Activated CD8-positive, alpha-beta memory T cell treated with anti-CD3 and anti-CD28 coated beads, Interleukin-2, amount 50 U/mL, for 24 hours (primary cell): Measurements from ENCODE around the gene NAB2.

Experiments
- DNase-seq: peaks from one replicate; pipeline ENCODE4 v3.0.0-alpha.2; 2020; ENCODE audit errors: extremely low read depth

NAB2 gene

DNA sequence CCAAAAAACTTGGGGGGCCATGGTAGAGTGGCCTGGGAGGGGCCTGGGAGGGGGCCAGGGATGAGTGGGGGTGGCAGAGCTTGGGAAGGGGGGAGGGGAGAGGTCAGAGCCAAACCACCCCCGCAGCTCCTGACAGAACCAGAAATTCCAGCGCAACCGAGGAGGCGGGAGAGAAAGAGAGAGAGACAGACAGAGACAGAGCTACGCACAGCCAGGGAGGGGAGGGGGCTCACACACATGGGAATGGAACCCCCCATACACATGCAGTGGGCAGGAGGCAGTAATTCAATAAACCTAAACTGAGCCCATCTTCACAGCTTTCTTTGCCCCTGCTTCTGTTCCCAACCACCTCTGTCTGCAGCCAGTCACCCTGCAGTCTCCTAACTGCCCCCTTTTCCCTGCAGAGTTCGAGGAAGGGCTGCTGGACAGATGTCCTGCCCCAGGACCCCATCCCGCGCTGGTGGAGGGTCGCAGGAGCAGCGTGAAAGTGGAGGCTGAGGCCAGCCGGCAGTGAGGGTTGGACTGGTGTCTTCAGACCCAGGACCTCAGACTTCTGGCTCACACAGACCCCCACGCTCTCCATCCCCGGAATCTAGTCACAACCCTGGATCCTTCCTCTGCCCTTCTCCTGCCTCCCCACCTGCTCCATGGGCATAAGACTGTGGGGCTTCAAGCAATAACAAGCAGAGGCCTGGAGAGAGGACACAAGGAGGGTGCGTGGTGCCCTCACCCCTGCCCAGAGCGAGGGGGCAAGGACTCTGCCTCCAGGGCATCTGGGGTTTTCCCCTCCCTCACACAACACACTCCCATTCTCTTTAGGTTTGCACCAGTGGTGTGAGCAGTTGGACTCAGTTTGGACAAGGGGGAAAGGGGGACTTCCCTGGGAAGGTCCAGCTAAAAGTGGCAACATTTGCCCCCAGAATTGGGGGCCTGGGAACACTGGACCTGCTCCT lies 5.6 kb downstream of the NAB2 start:
- DNase-seq, result no peak

DNA sequence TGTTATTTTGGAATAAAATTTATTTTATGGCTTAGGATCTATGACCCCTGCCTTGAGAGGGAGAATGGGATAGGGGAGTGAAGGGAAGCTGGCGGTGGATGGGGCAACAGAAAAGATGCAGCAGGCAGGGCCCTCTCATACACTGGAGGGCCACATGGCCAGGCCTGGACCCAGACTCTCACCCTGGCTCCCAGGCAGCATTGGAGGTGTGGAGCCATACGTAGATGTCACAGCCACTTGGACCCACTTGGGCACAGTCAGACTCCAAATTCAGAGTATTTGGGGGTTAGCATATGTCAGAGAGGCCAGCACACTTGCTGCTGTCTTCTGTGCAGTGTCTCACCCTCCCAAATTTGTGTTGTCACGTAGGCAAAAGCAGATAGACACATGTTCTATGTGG lies 6.5 kb downstream of the NAB2 start:
- DNase-seq, result no peak

DNA sequence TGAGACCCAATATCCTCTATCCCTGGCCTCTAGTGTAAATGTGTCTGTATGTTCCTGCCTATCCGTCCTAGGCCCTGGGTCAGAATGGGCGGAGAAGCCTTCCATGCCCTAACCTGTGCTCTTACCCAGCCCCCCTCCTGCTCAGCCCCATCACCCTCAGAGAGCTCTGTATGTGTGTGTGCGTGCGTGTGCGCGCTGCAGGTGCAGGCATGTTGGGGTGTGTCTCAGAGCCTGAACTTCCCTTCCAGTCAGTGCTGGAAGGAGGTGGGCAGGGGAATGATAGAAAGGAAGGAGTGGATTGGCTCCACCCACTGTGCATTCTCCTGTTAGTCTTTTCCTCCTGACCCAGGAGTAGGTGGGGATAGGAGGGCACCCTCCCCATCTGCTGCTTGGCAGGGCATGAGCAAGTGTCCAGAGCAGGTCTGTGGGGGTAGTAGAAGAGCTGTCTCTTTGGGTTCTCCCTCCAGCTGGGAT lies 7.2 kb downstream of the NAB2 start:
- DNase-seq, result no peak

DNA sequence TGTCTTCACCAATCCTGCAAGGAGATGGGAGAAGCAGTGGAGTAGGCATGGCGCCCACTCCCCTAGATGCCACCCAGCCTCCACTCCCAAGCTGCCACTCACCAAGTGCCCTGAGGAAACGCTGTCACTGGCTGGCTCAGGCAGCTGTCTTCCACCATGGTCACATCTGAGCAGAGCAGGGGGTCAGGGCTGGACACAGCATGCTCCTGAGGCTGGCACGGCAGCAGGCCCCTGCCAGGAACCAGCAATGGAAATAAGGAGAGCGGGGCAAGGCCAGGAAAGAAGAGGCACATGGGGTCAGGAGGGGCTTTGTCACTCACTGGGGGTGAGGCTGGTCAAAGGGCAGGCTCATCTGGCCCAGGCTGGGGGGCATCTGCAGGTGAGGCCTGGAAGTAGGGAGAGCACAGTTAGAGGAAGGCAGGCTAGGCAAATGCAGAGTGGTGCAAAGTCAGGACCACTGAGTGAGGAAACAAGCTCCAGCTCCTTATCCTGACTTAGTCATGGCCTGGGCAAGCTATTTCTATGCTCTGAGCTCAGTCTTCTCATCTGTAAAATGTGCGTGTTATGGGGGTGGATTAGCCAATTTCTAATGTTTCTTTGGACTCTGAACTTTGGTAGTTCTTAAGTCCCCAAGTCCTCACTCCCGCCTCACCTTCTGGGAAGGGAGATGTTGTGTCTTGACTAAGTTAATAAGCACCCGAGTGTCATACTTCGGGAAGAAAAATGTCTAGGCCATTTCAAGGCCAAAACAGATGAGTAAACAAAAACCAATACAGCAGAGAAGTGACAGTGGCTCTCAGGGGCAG lies 8.0 kb downstream of the NAB2 start:
- no peak for DNase-seq

GRCh38 chr12:57097554-57097835 lies 8.6 kb downstream of the NAB2 start:
- DNase-seq, result no peak

- DNase-seq, result no peak
Measured at GRCh38 chr12:57098546-57098945, 9.6 kb downstream of the NAB2 start.

- no peak for DNase-seq
Measured at GRCh38 chr12:57099047-57099714, 10.3 kb downstream of the NAB2 start.

DNA sequence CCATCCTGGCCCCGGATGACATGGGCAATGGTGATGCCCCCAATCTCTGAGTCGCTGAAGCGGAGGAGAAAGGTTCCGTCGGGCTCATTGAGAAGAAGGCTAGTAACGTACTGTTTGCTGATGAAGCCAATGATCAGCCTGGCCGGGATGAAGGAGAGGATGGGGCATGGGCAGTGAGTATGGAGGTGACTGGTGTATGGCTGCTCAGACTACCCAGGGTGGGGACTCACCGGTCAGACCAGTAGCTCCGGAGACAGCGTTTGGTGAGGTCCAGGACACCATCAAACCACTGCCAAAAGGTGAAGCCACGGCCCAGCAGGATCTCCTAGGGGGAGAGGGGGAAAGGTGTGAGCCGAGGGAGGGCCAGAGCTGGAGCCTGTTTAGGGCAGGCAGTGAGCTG lies 10.9 kb downstream of the NAB2 start:
- no peak for DNase-seq

DNA sequence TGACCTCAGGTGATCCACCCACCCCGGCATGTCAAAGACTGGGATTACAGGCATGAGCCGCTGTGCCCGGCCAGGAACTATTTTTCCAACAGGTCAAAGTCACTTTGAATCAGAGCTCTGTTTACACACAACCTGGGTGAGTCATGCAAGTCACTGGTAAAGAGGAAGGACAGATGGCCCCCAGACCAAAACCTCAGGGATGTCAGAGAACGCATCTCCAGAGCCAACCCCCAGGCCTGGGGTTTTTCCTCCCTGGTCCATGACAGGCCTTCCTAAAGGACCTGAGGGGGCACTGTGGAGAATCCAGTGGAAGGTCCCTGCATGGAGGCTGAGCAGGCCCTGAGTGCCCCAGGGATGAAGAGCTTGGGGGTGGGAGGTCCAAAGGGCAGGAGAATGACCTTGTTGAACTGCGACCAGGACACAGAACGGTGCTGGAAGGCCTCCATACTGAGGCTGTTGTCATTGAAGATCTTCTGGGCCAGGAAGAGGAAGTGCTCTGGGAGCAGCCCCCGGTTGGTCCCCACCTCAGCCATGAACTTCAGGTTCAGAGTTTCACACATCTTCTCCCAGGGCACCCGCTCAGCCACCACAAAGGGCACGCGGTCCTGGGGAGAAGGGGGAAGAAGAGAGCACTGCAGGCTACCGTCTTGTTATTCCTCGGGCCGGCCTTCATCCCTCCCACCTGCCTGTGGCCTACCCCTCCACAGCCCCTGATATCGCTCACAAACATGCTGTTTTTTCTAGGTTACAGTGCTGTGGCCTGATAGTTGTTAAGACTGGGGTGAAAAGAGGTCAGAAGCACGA lies 13.2 kb downstream of the NAB2 start:
- DNase-seq, result no peak

GRCh38 chr12:57103856-57104255 lies 14.9 kb downstream of the NAB2 start:
- no peak for DNase-seq

DNA sequence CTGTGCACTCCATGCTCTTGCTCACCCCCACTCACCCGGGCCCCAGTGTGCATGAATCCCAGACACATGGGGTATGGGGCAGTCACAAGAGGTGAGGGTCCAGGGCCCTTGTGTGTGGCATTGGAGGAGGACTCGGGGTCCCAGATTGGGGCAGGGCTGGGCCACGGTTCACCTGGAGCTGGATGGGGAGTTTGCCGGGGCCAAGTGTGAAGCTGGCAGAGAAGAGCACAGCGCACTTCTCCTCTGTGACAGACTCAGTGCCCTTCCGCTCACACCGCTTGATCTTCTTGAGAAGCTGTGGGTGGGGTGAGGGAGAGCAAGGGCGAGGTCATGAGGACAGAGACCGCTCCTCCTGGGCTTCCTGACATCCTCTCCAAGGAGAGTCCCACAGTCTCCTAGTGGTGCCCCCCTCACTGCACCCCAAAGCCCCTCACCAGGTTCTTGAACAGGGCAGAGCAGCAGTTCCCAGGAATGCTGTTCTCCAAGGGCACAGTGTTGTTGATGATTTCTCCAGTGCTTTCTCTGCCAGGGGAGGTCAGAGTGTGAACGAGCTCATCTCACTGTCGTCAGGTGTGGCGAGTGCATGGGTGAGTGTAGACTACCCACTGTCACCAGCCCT lies 15.5 kb downstream of the NAB2 start:
- no peak for DNase-seq

DNA sequence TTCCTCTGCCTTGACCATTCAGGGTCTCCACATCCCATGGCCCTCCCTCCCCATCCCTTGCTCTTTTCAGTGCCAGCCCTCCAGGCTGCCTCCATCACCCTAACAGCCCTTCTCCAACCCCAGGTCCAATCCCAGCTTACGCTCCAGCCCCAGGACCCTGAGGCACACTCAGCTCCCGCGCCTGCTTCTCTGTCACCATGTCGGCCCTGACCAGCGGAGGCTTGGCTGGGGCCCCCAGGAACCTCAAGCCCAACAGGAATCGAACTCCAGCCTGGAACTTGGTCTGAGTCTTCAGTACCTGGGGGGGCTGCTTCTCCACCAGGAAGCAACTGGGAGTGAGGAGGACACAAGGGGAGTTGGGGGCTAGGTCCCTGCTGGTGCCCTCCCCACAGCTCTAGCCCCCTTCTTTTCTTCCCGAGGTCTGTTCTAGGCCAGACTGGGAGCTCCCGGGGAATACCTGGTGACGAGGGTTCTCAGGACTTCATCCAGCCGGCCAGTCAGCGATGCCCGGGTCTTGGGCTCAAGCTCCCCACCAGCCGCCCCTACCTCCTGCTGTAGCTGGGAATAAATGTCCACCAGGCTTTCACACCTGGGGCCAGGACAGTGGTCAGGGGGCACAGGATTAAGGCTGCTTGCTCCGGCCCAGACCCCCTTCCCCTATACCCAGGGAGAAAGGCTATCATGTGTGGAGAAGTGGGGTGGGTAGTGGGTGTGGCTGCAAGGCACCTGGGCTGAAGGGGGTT lies 16.3 kb downstream of the NAB2 start:
- no peak for DNase-seq

GRCh38 chr12:57106021-57106708 lies 17.3 kb downstream of the NAB2 start:
- no peak for DNase-seq

DNA sequence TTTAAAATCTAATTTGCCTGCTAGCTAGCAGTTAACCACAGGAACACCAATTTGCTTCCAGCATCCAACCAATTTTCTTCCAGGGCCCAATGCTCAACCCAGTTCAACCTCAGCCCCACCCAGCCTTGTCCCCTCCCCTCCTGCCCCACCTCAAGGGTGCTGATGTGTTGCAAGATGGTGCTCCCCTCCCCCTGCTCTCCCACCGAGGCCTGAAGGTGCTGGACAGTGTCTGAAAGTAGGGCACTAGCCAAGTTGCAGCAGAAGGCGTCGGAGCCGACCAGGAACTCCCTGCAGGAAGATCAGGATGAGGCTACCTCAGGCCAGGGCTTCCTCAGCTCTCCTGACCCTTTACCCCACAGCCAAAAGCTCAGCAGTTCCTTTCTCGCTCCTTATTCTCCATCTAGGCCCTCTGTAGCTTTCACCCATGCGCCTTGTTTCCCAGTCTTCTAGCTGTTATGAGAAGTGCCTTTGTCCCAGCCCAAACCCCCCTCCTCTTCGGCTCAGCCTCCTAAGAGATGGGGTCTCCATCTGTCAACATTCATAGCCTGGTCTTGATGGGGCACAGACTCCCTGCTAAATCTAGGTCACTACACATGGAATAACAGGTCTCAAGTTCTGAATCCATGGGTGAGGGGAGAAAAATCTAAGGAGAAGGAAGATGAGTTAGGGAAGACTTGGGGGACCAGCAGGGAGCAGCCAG lies 18.7 kb downstream of the NAB2 start:
- DNase-seq, result no peak

GRCh38 chr12:57109207-57110103 lies 20.5 kb downstream of the NAB2 start:
- DNase-seq, result no peak

DNA sequence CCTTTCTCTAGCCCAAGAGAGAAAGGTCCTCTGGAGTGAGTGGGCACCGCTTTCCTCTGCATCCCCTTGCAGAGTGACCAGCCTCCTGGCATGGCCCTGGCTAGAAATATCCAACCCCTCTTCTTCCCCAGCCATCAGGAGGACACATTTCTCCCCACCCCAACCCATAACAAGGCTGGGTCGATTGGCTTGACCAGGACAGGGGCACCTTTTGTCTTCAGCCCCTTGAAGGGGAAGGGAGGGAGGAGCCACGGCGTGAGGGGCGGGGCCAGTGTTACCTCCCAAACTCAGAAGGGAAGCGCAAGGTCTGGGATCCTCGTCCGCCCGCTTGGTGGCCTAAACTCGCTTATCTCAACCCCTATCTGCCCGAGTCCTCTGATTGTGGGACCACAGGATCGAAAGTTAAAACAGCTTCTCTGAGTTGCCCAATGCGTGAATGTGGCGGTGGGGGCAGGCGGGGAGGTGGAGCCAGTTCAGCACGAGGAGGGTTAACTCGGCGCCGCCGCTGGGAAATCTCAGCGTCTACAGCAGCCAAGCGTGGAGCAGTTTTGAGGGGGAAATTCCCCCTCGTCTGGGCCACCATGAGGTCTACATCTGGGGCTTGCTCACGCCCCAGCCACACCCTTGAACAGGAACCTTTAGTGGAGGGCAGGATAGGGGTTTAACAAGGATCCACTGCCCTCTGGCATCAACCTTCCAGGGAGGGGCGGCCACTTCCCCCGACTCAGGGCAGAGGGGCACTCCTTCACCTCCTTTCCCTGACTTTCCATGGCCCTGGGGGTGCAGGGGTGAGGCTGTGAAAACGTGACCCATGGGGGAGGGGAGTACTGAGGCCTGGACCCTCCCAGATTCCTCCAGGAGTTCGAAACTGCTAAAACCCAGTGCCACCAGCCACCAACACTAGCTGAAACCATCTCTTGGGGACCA lies 21.5 kb downstream of the NAB2 start:
- DNase-seq, result no peak
